OCI-LY3 (cell line): ENCODE data around the gene NOD2.

Source experiments
- H2AFZ ChIP-seq: fragments of 200-600, 300-600 bp; shearing (Covaris generic); 2 replicates; pipeline ENCODE4 v1.6.0; 2014; ENCODE audit warnings: antibody characterized with exemption, low read depth, low read length
- H3K27ac ChIP-seq: fragments of 200-600, 300-600 bp; sonication (generic); 2 replicates; pipeline ENCODE4 v1.5.1; 2014; ENCODE audit warnings: mild to moderate bottlenecking, low read length, moderate library complexity, mixed read lengths
- H3K27me3 ChIP-seq: fragments of 200-600, 300-600 bp; sonication (generic); 2 replicates; pipeline ENCODE4 v1.6.1; 2014; ENCODE audit warnings: low read depth, low read length, mixed read lengths
- H3K36me3 ChIP-seq: fragments of 200-600, 300-600 bp; sonication (generic); replicated peaks from 2 replicates; pipeline ENCODE3; 2014; ENCODE audit warnings: low read depth, low read length, mixed read lengths
- H3K4me1 ChIP-seq: fragments of 300-600, 200-600 bp; sonication (generic); 2 replicates; pipeline ENCODE4 v1.6.1; 2014; ENCODE audit warnings: low read length, mixed read lengths
- H3K4me2 ChIP-seq: fragments of 200-600, 300-600 bp; sonication (generic); 2 replicates; pipeline ENCODE4 v1.6.1; 2014; ENCODE audit warnings: low read length, mixed read lengths
- H3K4me3 ChIP-seq: fragments of 300-600, 200-600 bp; sonication (generic); 2 replicates; pipeline ENCODE4 v1.5.1; 2014; ENCODE audit warnings: antibody characterized with exemption, mild to moderate bottlenecking, low read length, moderate library complexity
- H3K79me2 ChIP-seq: fragments of 300-600, 200-600 bp; shearing (Covaris generic); 2 replicates; pipeline ENCODE4 v1.6.1; 2014; ENCODE audit warnings: mild to moderate bottlenecking, low read length, mixed read lengths
- H3K9ac ChIP-seq: fragments of 300-600, 200-600 bp; shearing (Covaris generic); 2 replicates; pipeline ENCODE4 v1.6.0; 2014; ENCODE audit warnings: mild to moderate bottlenecking, low read length, moderate library complexity
- H3K9me3 ChIP-seq: fragments of 200-600, 300-600 bp; shearing (Covaris generic); 2 replicates; pipeline ENCODE4 v1.6.1; 2014; ENCODE audit warnings: low read length, mixed read lengths; ENCODE audit not compliant: insufficient read depth
- H4K20me1 ChIP-seq: fragments of 200-600, 300-600 bp; sonication (generic); 2 replicates; pipeline ENCODE4 v1.6.1; 2016; ENCODE audit warnings: low read length, mixed read lengths; ENCODE audit not compliant: insufficient read depth
- EZH2phosphoT487 ChIP-seq: fragments of 200-600 bp; shearing (Covaris generic); IDR thresholded peaks from 2 replicates; pipeline ENCODE4 v1.6.1; 2018; ENCODE audit warnings: antibody characterized with exemption, mixed run types, low read depth
- TF ChIP-seq, protein P1 (sequence below): fragments of 200-600, 300-600 bp; sonication (generic); IDR thresholded peaks from 2 replicates; pipeline ENCODE4 v1.5.1; 2014; ENCODE audit warnings: antibody characterized with exemption, low read length, low read depth

Gene NOD2

DNA sequence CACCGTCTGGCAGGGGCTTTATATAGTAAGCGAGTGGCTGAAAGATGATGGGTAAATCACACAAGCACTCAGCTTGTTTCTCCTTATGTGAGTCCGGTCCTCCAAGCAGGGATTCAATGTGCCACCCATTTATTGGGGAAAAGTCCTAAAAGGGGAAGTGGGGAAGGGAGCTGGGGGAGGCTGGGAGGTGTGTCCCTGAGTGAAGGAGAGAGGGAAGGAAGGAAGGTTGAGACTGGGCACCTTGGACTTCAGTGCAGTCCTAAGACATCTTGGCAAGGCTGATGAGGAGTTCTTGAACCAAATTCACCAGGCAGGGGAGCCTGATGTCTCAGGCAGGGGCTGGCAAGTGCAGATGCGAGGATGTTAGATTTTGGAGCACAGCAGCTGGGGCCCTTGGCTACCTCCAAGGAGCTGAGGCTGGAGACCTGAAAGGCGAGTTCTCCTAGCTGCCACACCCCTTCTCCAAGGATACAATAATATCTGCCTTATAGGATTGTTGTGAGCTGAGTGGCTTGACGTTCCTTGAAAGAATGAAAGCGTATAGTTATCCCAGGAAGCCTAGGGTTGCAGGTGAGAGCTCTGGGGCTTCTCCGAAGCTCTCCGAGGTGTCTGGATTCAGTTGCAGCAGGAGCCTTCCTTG lies 25.5 kb downstream of the NOD2 start:
- Histone ChIP-seq H3K9me3 (no peaks in the 10 kb centered on the region), H3K4me1 (peaks cover 10% of the 10 kb centered on the region), H3K27me3 (no peaks in the 10 kb centered on the region), H4K20me1 (no peaks in the 10 kb centered on the region), H3K4me3 (no peak overlapping the region), H3K79me2 (no peaks in the 10 kb centered on the region), H3K36me3 (no peaks in the 10 kb centered on the region), H2AFZ (no peak overlapping the region), H3K27ac (no peak overlapping the region), H3K4me2 (no peak overlapping the region), H3K9ac (no peak overlapping the region)
- TF ChIP-seq, protein P1, sequence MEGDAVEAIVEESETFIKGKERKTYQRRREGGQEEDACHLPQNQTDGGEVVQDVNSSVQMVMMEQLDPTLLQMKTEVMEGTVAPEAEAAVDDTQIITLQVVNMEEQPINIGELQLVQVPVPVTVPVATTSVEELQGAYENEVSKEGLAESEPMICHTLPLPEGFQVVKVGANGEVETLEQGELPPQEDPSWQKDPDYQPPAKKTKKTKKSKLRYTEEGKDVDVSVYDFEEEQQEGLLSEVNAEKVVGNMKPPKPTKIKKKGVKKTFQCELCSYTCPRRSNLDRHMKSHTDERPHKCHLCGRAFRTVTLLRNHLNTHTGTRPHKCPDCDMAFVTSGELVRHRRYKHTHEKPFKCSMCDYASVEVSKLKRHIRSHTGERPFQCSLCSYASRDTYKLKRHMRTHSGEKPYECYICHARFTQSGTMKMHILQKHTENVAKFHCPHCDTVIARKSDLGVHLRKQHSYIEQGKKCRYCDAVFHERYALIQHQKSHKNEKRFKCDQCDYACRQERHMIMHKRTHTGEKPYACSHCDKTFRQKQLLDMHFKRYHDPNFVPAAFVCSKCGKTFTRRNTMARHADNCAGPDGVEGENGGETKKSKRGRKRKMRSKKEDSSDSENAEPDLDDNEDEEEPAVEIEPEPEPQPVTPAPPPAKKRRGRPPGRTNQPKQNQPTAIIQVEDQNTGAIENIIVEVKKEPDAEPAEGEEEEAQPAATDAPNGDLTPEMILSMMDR, result no peak
- TF ChIP-seq EZH2phosphoT487, result no peak

GRCh38 chr16:50719401-50720337 lies 26.3 kb downstream of the NOD2 start:
- TF ChIP-seq, protein P1, result no peak
- no peak for TF ChIP-seq EZH2phosphoT487
- Histone ChIP-seq H3K36me3 (no peaks in the 10 kb centered on the region), H3K4me3 (no peak overlapping the region), H3K27me3 (no peaks in the 10 kb centered on the region), H3K4me2 (no peak overlapping the region), H3K27ac (no peak overlapping the region), H3K79me2 (no peaks in the 10 kb centered on the region), H3K9me3 (0 out of 2 replicates have a peak, but pooled peaks cover 6% of the 10 kb centered on the region), H4K20me1 (no peaks in the 10 kb centered on the region), H2AFZ (no peak overlapping the region), H3K9ac (no peak overlapping the region), H3K4me1 (peaks cover 4% of the 10 kb centered on the region)

DNA sequence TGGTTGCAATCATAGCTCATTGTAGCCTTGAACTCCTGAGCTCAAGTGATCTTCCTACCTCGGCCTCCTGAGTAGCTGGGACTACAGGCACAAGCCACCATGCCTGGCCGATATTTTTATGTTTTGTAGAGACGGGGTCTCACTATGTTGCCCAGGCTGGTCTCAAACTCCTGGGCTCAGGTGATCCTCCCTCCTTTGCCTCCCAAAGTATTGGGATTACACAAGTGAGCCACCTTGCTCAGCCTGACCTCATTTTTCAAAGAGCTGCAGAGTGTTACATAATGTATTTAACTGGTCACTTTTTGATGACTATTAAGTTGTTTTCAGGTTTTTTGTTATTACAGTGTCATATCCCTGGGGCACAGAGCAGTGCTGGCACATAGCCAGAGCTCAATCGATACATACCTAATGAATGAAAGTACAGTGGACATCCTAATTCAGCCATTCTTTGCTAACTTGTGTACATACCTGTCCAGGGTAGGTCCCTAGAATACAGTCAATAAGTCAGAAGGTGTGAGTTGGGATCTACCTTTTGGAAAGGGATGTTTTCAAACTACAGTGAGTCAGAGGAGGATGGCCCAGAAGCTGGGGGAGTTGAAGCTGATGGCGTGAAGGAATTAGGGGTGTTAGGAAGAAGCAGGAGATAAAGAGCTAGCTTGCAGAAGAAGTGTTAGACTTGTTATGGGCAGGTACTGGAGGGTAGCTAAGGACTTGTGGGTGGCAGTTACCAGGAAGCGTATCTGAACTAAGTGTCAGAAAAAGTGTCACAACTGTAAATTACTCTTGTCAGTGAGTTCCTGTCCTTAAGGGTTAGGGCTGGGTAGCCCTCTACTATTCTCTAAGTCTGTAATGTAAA lies 28.4 kb downstream of the NOD2 start:
- H3K27ac ChIP-seq, result no peak overlapping the region
- H3K4me2 ChIP-seq, result no peak overlapping the region
- TF ChIP-seq, protein P1, result no peak
- no peak for TF ChIP-seq EZH2phosphoT487

More for the DNA sequence above, 28.4 kb downstream of the NOD2 start:
- Histone ChIP-seq H3K36me3 (no peaks in the 10 kb centered on the region), H3K79me2 (no peaks in the 10 kb centered on the region), H2AFZ (no peak overlapping the region), H3K27me3 (no peaks in the 10 kb centered on the region), H3K4me1 (no peaks in the 10 kb centered on the region), H3K9me3 (0 out of 2 replicates have a peak, but pooled peaks cover 6% of the 10 kb centered on the region), H3K4me3 (no peak overlapping the region), H4K20me1 (no peaks in the 10 kb centered on the region), H3K9ac (no peak overlapping the region)
